Erythroblast (primary cell): ENCODE data around the gene OTX2.

ENCODE experiments used
- GATA1 ChIP-seq: IDR thresholded peaks from 2 replicates; pipeline ENCODE4 v1.6.1; 2011; ENCODE audit warnings: low read depth, mild to moderate bottlenecking, control low read depth, low read length, moderate library complexity
- POLR2A ChIP-seq: IDR thresholded peaks from 2 replicates; pipeline ENCODE4 v1.6.1; 2011; ENCODE audit warnings: mild to moderate bottlenecking, low read length

DNA sequence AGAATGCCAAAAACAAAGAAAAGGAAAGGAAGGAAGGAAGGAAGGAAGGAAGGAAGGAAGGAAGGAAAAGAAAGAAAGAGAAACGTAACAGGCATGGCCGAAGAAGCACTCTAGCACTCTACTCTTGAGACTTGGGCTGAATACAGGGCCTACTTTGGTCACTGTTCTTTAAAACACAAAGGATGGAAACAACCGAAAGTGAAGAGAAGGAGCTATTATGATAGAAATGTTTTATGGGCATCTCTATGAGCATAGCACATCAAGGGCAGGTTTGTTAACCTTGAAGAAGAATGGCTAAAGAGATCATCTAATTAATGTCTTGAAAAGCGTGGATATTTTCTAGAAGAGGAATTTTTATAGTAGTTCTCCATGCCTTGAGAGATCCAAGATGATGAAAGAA is 15.9 kb upstream of the OTX2 start:
- TF ChIP-seq POLR2A (no peak), GATA1 (no peak)
